Stimulated activated effector memory CD8-positive, alpha-beta T cell treated with anti-CD3 and anti-CD28 coated beads, Interleukin-12 subunit alpha, Interleukin-12 subunit beta, amount 100 ng/mL, for 72 hours (primary cell): ENCODE data around the gene BIN2.

Experiments
- ATAC-seq: fragments of 150-1000 bp; cut with Tn5 transposase; 2 replicates; pipeline ENCODE4 v1.10.0; 2021
- DNase-seq, 2 donors: peaks; one replicate each; pipeline ENCODE4 v3.0.0; 2021 to 2022; ENCODE audit warnings: low spot score in 2 of 2
- H3K27ac Mint-ChIP-seq: one replicate; pipeline ENCODE4 v1.8.0; 2022; ENCODE audit warnings: mild to moderate bottlenecking, mixed read lengths
- H3K36me3 Mint-ChIP-seq: one replicate; pipeline ENCODE4 v1.8.0; 2022; ENCODE audit warnings: mild to moderate bottlenecking, mixed read lengths
- H3K4me1 Mint-ChIP-seq: one replicate; pipeline ENCODE4 v1.8.0; 2022; ENCODE audit warnings: mixed read lengths
- H3K4me3 Mint-ChIP-seq: one replicate; pipeline ENCODE4 v1.8.0; 2022; ENCODE audit warnings: mild to moderate bottlenecking, mixed read lengths
- H3K9me3 Mint-ChIP-seq: one replicate; pipeline ENCODE4 v1.8.0; 2022; ENCODE audit warnings: mixed read lengths

The BIN2 gene

GRCh38 chr12:51232642-51233041, 91.3 kb downstream of the BIN2 start:
- Mint-ChIP-seq H3K36me3 (no peaks in the 10 kb centered on the region), H3K27ac (no peak overlapping the region), H3K4me1 (peaks cover under 1% of the 10 kb centered on the region), H3K9me3 (no peaks in the 10 kb centered on the region), H3K4me3 (no peak overlapping the region)
- ATAC-seq, result no peak
- no peak for DNase-seq
